H9 (cell line): ENCODE data around the gene SYNRG. TPM values are rescaled to one million over a fixed set of nuclear protein-coding genes. Genes with fewer than 3 reads are reported as not detected.
"Not testable (repeated sequence)": the region's sequence is repeated elsewhere in the genome, so short reads cannot be mapped to it uniquely, and the experiment has no call there.

Experiments used
- DNase-seq: peaks from one replicate; pipeline ENCODE4 v3.0.0-alpha.2; 2017
- H2AFZ ChIP-seq: one replicate; pipeline ENCODE4 v1.6.1; 2013; ENCODE audit warnings: mild to moderate bottlenecking, low read length, control low read depth, moderate library complexity
- H2AK5ac ChIP-seq: 2 replicates; pipeline ENCODE4 v1.6.1; 2013; ENCODE audit warnings: low read length, control low read depth, mixed read lengths; ENCODE audit not compliant: insufficient read length
- H2BK120ac ChIP-seq: one replicate; pipeline ENCODE4 v1.6.1; 2013; ENCODE audit warnings: low read depth, mild to moderate bottlenecking, low read length, control low read depth, inconsistent platforms; ENCODE audit not compliant: poor library complexity, severe bottlenecking
- H2BK12ac ChIP-seq: 2 replicates; pipeline ENCODE4 v1.6.1; 2013; ENCODE audit warnings: low read length, control low read depth, mixed read lengths, low read depth; ENCODE audit not compliant: insufficient read length
- H2BK15ac ChIP-seq: 2 replicates; pipeline ENCODE4 v1.6.1; 2013; ENCODE audit warnings: low read depth, low read length, control low read depth
- H2BK20ac ChIP-seq: one replicate; pipeline ENCODE4 v1.6.1; 2013; ENCODE audit warnings: low read depth, mild to moderate bottlenecking, low read length, control low read depth, inconsistent platforms; ENCODE audit not compliant: poor library complexity, severe bottlenecking
- H2BK5ac ChIP-seq: 2 replicates; pipeline ENCODE4 v1.6.1; 2013; ENCODE audit warnings: low read length, control low read depth, mixed read lengths; ENCODE audit not compliant: insufficient read length
- H3K14ac ChIP-seq: 2 replicates; pipeline ENCODE4 v1.6.1; 2013; ENCODE audit warnings: low read length, control low read depth; ENCODE audit not compliant: insufficient read depth
- H3K18ac ChIP-seq: 2 replicates; pipeline ENCODE4 v1.6.1; 2013; ENCODE audit warnings: low read depth, mild to moderate bottlenecking, mixed read lengths, low read length, control low read depth; ENCODE audit not compliant: insufficient read length
- H3K23ac ChIP-seq: 2 replicates; pipeline ENCODE4 v1.6.1; 2013; ENCODE audit warnings: low read length, control low read depth, mixed read lengths, low read depth; ENCODE audit not compliant: insufficient read length
- H3K23me2 ChIP-seq: 2 replicates; pipeline ENCODE4 v1.6.1; 2013; ENCODE audit warnings: low read depth, mild to moderate bottlenecking, mixed read lengths, low read length, control low read depth; ENCODE audit not compliant: insufficient read length, poor library complexity, severe bottlenecking
- H3K27ac ChIP-seq: 2 replicates; pipeline ENCODE4 v1.5.1; 2013; ENCODE audit warnings: low read length, control low read depth, mixed read lengths, low read depth; ENCODE audit not compliant: insufficient read length
- H3K27me3 ChIP-seq: 2 replicates; pipeline ENCODE4 v1.6.1; 2013; ENCODE audit warnings: low read length, control low read depth, inconsistent platforms; ENCODE audit not compliant: insufficient read depth
- H3K4ac ChIP-seq: 2 replicates; pipeline ENCODE4 v1.6.1; 2013; ENCODE audit warnings: low read depth, mild to moderate bottlenecking, control low read depth, inconsistent platforms, low read length, moderate library complexity
- H3K4me1 ChIP-seq: 2 replicates; pipeline ENCODE4 v1.6.1; 2013; ENCODE audit warnings: low read length, control low read depth, inconsistent platforms; ENCODE audit not compliant: insufficient read depth
- H3K4me2 ChIP-seq: 2 replicates; pipeline ENCODE4 v1.6.1; 2013; ENCODE audit warnings: low read length, control low read depth, mixed read lengths; ENCODE audit not compliant: insufficient read length, insufficient read depth
- H3K56ac ChIP-seq: 2 replicates; pipeline ENCODE4 v1.6.1; 2013; ENCODE audit warnings: low read depth, mild to moderate bottlenecking, mixed read lengths, low read length, control low read depth; ENCODE audit not compliant: insufficient read length
- H3K79me1 ChIP-seq: 2 replicates; pipeline ENCODE4 v1.6.1; 2013; ENCODE audit warnings: low read depth, mild to moderate bottlenecking, moderate library complexity, low read length, control low read depth, inconsistent platforms; ENCODE audit not compliant: insufficient read depth, poor library complexity, severe bottlenecking
- H3K79me2 ChIP-seq: 2 replicates; pipeline ENCODE4 v1.6.1; 2013; ENCODE audit warnings: low read length, control low read depth, inconsistent platforms; ENCODE audit not compliant: insufficient read depth
- H3K9ac ChIP-seq: 2 replicates; pipeline ENCODE4 v1.6.1; 2013; ENCODE audit warnings: low read length, control low read depth, mixed read lengths; ENCODE audit not compliant: insufficient read length; ENCODE audit errors: extremely low read depth
- H3K9me3 ChIP-seq: one replicate; pipeline ENCODE4 v1.6.1; 2013; ENCODE audit warnings: low read depth, low read length, inconsistent platforms; ENCODE audit not compliant: control insufficient read depth
- H3T11ph ChIP-seq: one replicate; pipeline ENCODE4 v1.6.1; 2013; ENCODE audit warnings: mild to moderate bottlenecking, low read length, control low read depth, inconsistent platforms
- H4K20me1 ChIP-seq: one replicate; pipeline ENCODE4 v1.6.1; 2013; ENCODE audit not compliant: control insufficient read depth, insufficient read length, insufficient read depth
- H4K5ac ChIP-seq: 2 replicates; pipeline ENCODE4 v1.6.1; 2013; ENCODE audit warnings: low read depth, mild to moderate bottlenecking, mixed read lengths, low read length, control low read depth; ENCODE audit not compliant: insufficient read length
- H4K8ac ChIP-seq: replicated peaks from 2 replicates; pipeline ENCODE4 v1.6.1; 2013; ENCODE audit warnings: low read length, control low read depth, mixed read lengths, low read depth; ENCODE audit not compliant: insufficient read length
- H4K91ac ChIP-seq: 2 replicates; pipeline ENCODE4 v1.6.1; 2013; ENCODE audit warnings: low read depth, mild to moderate bottlenecking, moderate library complexity, mixed read lengths, low read length, control low read depth; ENCODE audit not compliant: insufficient read length
- H3K27ac Mint-ChIP-seq, 3 experiments: 2 replicates in 2 of 3; 3 replicates in 1 of 3; pipeline ENCODE4 v1.8.0; 2020 to 2021; ENCODE audit warnings: mixed read lengths in 3 of 3, mild to moderate bottlenecking in 1 of 3, moderate library complexity in 1 of 3
- H3K27me3 Mint-ChIP-seq: 2 replicates; pipeline ENCODE4 v1.8.0; 2021; ENCODE audit warnings: low read depth, mild to moderate bottlenecking, moderate library complexity, mixed read lengths
- H3K36me3 Mint-ChIP-seq, 3 experiments: 2 replicates in 2 of 3; 3 replicates in 1 of 3; pipeline ENCODE4 v1.8.0; 2020 to 2021; ENCODE audit warnings: low read depth in 3 of 3, mixed read lengths in 3 of 3; ENCODE audit not compliant: insufficient read depth in 1 of 3
- H3K4me1 Mint-ChIP-seq, 2 experiments: 2 replicates each; pipeline ENCODE4 v1.8.0; 2020; ENCODE audit warnings: mixed read lengths in 2 of 2
- H3K4me3 Mint-ChIP-seq, 2 experiments: 2 replicates in 1 of 2; 3 replicates in 1 of 2; pipeline ENCODE4 v1.8.0; 2020 to 2021; ENCODE audit warnings: mild to moderate bottlenecking in 2 of 2, mixed read lengths in 2 of 2, moderate library complexity in 1 of 2
- H3K9me3 Mint-ChIP-seq, 2 experiments: 2 replicates in 1 of 2; 3 replicates in 1 of 2; pipeline ENCODE4 v1.8.0; 2020; ENCODE audit warnings: mild to moderate bottlenecking in 2 of 2, mixed read lengths in 2 of 2, moderate library complexity in 1 of 2
- whole genome bisulfite sequencing: extraction: QIAGEN DNeasy Blood & Tissue Kit; methylation state at CpG from one replicate; pipeline ENCODE4 v1.1.7; 2013; ENCODE audit warnings: missing lambda C conversion rate, low lambda C conversion rate, mixed read lengths; ENCODE audit not compliant: insufficient read length; ENCODE audit errors: extremely low coverage; 5-methylcytosine and 5-hydroxymethylcytosine counted together
- total RNA-seq: library from RNA; stranded (reverse); gene quantifications from 2 replicates; pipeline ENCODE4 v1.2.1, GENCODE V29; 2021
- TF ChIP-seq, protein P1 (sequence below): fragments of 200-600 bp; sonication (generic); conservative IDR thresholded peaks from 3 replicates; pipeline ENCODE4 v1.8.0; 2021; ENCODE audit warnings: antibody characterized with exemption, mild to moderate bottlenecking

The SYNRG gene
- total RNA-seq, 1 experiment from 2014 or later, result 30.5 TPM

DNA sequence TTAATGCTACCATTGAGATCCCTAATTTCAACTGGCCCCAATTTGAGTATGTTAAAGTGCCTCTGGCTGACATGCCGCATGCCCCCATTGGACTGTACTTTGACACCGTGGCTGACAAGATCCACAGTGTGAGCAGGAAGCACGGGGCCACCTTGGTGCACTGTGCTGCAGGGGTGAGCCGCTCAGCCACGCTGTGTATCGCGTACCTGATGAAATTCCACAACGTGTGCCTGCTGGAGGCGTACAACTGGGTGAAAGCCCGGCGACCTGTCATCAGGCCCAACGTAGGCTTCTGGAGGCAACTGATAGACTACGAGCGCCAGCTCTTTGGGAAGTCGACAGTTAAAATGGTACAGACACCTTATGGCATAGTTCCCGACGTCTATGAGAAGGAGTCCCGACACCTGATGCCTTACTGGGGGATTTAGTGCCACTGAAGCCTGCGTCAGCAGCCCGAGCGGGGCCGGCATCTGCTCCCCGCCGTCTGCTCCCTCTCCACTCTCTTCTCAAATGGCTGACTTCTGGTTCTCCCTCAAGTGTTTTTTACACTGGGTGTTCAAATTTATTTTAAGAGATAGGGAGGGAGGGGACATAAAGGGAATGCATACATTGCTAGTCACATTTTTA, 96.7 kb downstream of the SYNRG start:
- Histone ChIP-seq H4K20me1 (no peaks in the 10 kb centered on the region), H2BK120ac (no peak overlapping the region), H3K27ac (no peak overlapping the region), H2AK5ac (no peak overlapping the region), H3K14ac (no peak overlapping the region), H2BK15ac (no peak overlapping the region), H3K27me3 (no peaks in the 10 kb centered on the region), H3K23me2 (no peaks in the 10 kb centered on the region), H2BK20ac (no peak overlapping the region), H3K23ac (no peak overlapping the region), H3K4ac (no peak overlapping the region), H4K5ac (no peak overlapping the region), H4K8ac (no peak overlapping the region), H2AFZ (no peak overlapping the region), H3K4me1 (no peaks in the 10 kb centered on the region), H3T11ph (no peak overlapping the region), H3K79me1 (no peaks in the 10 kb centered on the region), H3K18ac (no peak overlapping the region), H3K56ac (no peak overlapping the region), H2BK5ac (no peak overlapping the region), H3K79me2 (peaks cover 5% of the 10 kb centered on the region; the same call in 1 of the 2 replicates), H4K91ac (no peak overlapping the region), H3K9me3 (no peaks in the 10 kb centered on the region), H3K9ac (no peak overlapping the region), H3K4me2 (no peak overlapping the region), H2BK12ac (no peak overlapping the region)
- TF ChIP-seq, protein P1, sequence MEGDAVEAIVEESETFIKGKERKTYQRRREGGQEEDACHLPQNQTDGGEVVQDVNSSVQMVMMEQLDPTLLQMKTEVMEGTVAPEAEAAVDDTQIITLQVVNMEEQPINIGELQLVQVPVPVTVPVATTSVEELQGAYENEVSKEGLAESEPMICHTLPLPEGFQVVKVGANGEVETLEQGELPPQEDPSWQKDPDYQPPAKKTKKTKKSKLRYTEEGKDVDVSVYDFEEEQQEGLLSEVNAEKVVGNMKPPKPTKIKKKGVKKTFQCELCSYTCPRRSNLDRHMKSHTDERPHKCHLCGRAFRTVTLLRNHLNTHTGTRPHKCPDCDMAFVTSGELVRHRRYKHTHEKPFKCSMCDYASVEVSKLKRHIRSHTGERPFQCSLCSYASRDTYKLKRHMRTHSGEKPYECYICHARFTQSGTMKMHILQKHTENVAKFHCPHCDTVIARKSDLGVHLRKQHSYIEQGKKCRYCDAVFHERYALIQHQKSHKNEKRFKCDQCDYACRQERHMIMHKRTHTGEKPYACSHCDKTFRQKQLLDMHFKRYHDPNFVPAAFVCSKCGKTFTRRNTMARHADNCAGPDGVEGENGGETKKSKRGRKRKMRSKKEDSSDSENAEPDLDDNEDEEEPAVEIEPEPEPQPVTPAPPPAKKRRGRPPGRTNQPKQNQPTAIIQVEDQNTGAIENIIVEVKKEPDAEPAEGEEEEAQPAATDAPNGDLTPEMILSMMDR, result no peak
- H3K27me3 Mint-ChIP-seq, result no peaks in the 10 kb centered on the region
- no peak for DNase-seq
- peak overlapping the region in 1 of 3 experiments; percentile 19; a peak in 2 of 7 replicates for H3K27ac Mint-ChIP-seq
- H3K4me1 Mint-ChIP-seq, result peaks cover 0 to 4% of the 10 kb centered on the region in 2 experiments; a peak in 1 of 4 replicates
- peaks cover 9 to 41% (median 16%) of the 10 kb centered on the region in 3 experiments; a peak in 6 of 7 replicates for H3K36me3 Mint-ChIP-seq
- no CpG with 5 or more reads among the region's 24 CpGs for WGBS
- no peaks in the 10 kb centered on the region for H3K9me3 Mint-ChIP-seq
- no peak overlapping the region for H3K4me3 Mint-ChIP-seq

DNA sequence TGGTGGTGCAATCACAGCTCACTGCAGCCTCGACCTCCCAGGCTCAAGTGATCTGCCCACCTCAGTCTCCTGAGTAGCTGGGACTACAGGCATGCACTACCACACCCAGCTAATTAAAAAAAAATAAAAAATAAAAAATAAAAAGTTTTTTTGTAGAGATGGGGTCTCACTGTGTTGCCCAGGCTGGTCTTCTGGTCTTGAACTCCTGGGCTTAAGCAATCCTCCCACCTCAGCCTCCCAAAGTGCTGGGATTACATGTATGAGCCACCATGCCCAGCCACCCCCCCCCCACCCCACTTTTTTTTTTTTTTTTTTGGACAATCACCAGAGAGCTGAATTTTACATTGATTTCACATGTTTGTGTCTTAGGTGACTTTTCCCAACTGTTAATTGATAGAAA, 97.6 kb downstream of the SYNRG start:
- not testable (repeated sequence) for H3K9ac ChIP-seq, H3K9me3 ChIP-seq, H2BK120ac ChIP-seq, H3K27me3 ChIP-seq, H3K56ac ChIP-seq, H3K23ac ChIP-seq, H4K5ac ChIP-seq, H3K79me1 ChIP-seq, H3K4ac ChIP-seq, H3K27ac Mint-ChIP-seq, H2AFZ ChIP-seq, H3K23me2 ChIP-seq, H3K4me1 Mint-ChIP-seq, H2BK20ac ChIP-seq, H2BK12ac ChIP-seq, DNase-seq, H3K9me3 Mint-ChIP-seq, H3K79me2 ChIP-seq, H3K18ac ChIP-seq, H3K4me3 Mint-ChIP-seq, H4K91ac ChIP-seq, H3K14ac ChIP-seq, H3T11ph ChIP-seq, H3K4me2 ChIP-seq, H2AK5ac ChIP-seq, H2BK5ac ChIP-seq, H3K27ac ChIP-seq, H4K8ac ChIP-seq, H2BK15ac ChIP-seq, H3K4me1 ChIP-seq, H3K27me3 Mint-ChIP-seq, H4K20me1 ChIP-seq
- H3K36me3 Mint-ChIP-seq, result peaks cover 8 to 33% (median 16%) of the 10 kb centered on the region in 3 experiments; a peak in 6 of 7 replicates
- WGBS, result no CpG with 5 or more reads among the region's 1 CpG
